Measurements from ENCODE around the gene SCLY. TPM values are rescaled to one million over a fixed set of nuclear protein-coding genes. Genes with fewer than 3 reads are reported as not detected.

Gene SCLY
- total RNA-seq, 1 experiment from 2014 or later, result 28.7 TPM

- H3K4me2 ChIP-seq (ENCODE audit: low read length), result peak overlapping the region; percentile 76
- H3K4me3 ChIP-seq (replicated peaks in 1 of 2; ENCODE audit: low read depth in 1 of 2, low read length in 2 of 2), result no peak overlapping the region
- H4K20me1 ChIP-seq (ENCODE audit: insufficient read depth), result no peaks in the 10 kb centered on the region
- no peaks in the 10 kb centered on the region for H3K36me3 ChIP-seq (ENCODE audit: control insufficient read depth in 1 of 2, insufficient read depth in 2 of 2, low read length in 2 of 2)
- no peak for TF ChIP-seq ZFX (IDR thresholded peaks at IDR 0.05)
- no peak for TF ChIP-seq POLR2A (IDR thresholded peaks at IDR 0.05; ENCODE audit: borderline replicate concordance, extremely low read depth, insufficient read depth, insufficient read length)
- intact Hi-C loops (cut with micrococcal nuclease), result no loop called here
- ChIA-PET POLR2A (interaction anchor here (0.6 kb wide), 1 partner anchor 11 kb away, joined by 5 read pairs; no protein-coding TSS in a partner anchor), CTCF (no interaction called here), RAD21 (ENCODE audit: low non-redundant PET in 1 of 2, low total read pairs in 2 of 2, uncharacterized antibody in 2 of 2, unreplicated experiment in 2 of 2) (no interaction called here)
- peaks cover 48 to 76% of the 10 kb centered on the region in 2 experiments for H3K4me1 ChIP-seq (ENCODE audit: control insufficient read depth in 1 of 2, insufficient read depth in 2 of 2, low read length in 2 of 2)
- no peaks in the 10 kb centered on the region for H3K9me2 ChIP-seq (ENCODE audit: insufficient read depth)
- peak overlapping the region; percentile 50; the same call in 1 of the 2 replicates for H3K27ac ChIP-seq (ENCODE audit: low read depth, low read length)
- no peak overlapping the region for H2AFZ ChIP-seq (ENCODE audit: low read depth, low read length, poor library complexity, severe bottlenecking)
- no peaks in the 10 kb centered on the region for H3K9me3 ChIP-seq (ENCODE audit: control insufficient read depth in 1 of 2, insufficient read depth in 1 of 2, low read depth in 1 of 2, low read length in 2 of 2)
- H3K9ac ChIP-seq (ENCODE audit: low read length), result no peak overlapping the region
- no TSS peak for BruUV-seq (replicated peaks)
- no peaks in the 10 kb centered on the region for H3K27me3 ChIP-seq (ENCODE audit: insufficient read depth, low read length)
- DNase-seq (ENCODE audit: low read depth, low spot score) (no peak), ATAC-seq (no peak)
- H3K79me2 ChIP-seq (ENCODE audit: insufficient read depth, low read length), result no peaks in the 10 kb centered on the region
These were observed 80.1 kb downstream of the SCLY start for GRCh38 chr2:238140721-238141540.

- TF ChIP-seq POLR2AphosphoS5 (IDR thresholded peaks at IDR 0.05; ENCODE audit: low read depth, low read length) (peak; percentile 59), CBX3 (IDR thresholded peaks at IDR 0.05; ENCODE audit: low read depth) (no peak)
- CTCF ChIA-PET, result interaction anchor here (1.5 kb wide), 1 partner anchor 11 kb away, joined by 4 read pairs; no protein-coding TSS in a partner anchor
- Histone ChIP-seq H3K9me3 (ENCODE audit: control insufficient read depth in 1 of 2, insufficient read depth in 1 of 2, low read depth in 1 of 2, low read length in 2 of 2) (no peaks in the 10 kb centered on the region), H3K9me2 (ENCODE audit: insufficient read depth) (no peaks in the 10 kb centered on the region), H3K27me3 (ENCODE audit: insufficient read depth, low read length) (no peaks in the 10 kb centered on the region), H3K27ac (ENCODE audit: low read depth, low read length) (peak overlapping the region; percentile 50), H3K4me1 (ENCODE audit: control insufficient read depth in 1 of 2, insufficient read depth in 2 of 2, low read length in 2 of 2) (peaks cover 48 to 82% of the 10 kb centered on the region in 2 experiments), H4K20me1 (ENCODE audit: insufficient read depth) (no peaks in the 10 kb centered on the region), H3K36me3 (ENCODE audit: control insufficient read depth in 1 of 2, insufficient read depth in 2 of 2, low read length in 2 of 2) (no peaks in the 10 kb centered on the region), H3K9ac (ENCODE audit: low read length) (peak overlapping the region; percentile 26; the same call in 1 of the 2 replicates), H3K79me2 (ENCODE audit: insufficient read depth, low read length) (no peaks in the 10 kb centered on the region), H3K4me3 (replicated peaks in 1 of 2; ENCODE audit: low read depth in 1 of 2, low read length in 2 of 2) (no peak overlapping the region), H2AFZ (ENCODE audit: low read depth, low read length, poor library complexity, severe bottlenecking) (no peak overlapping the region), H3K4me2 (ENCODE audit: low read length) (peak overlapping the region; percentile 76)
- RAD21 ChIA-PET (ENCODE audit: low non-redundant PET in 1 of 2, low total read pairs in 2 of 2, uncharacterized antibody in 2 of 2, unreplicated experiment in 2 of 2), result interaction anchor here in 1 of 2 experiments (0.7 kb wide), 1 partner anchor 219 kb away, joined by 3 read pairs; no protein-coding TSS in a partner anchor
- peak; percentile 28 for ATAC-seq
- BruUV-seq (replicated peaks), result no TSS peak
- POLR2A ChIA-PET, result interaction anchor here (0.6 kb wide), 1 partner anchor 33 kb away, joined by 6 read pairs; no protein-coding TSS in a partner anchor
- peak; percentile 47 for DNase-seq (ENCODE audit: low read depth, low spot score)
- intact Hi-C loops (cut with micrococcal nuclease), result no loop called here
These were observed 80.9 kb downstream of the SCLY start for GRCh38 chr2:238141541-238142318.
